H9 (cell line): ENCODE measurements around the gene EPB41L4B. TPM values are rescaled to one million over a fixed set of nuclear protein-coding genes. Genes with fewer than 3 reads are reported as not detected.

ENCODE experiments used
- DNase-seq: peaks from one replicate; pipeline ENCODE4 v3.0.0-alpha.2; 2017
- H2AFZ ChIP-seq: one replicate; pipeline ENCODE4 v1.6.1; 2013; ENCODE audit warnings: mild to moderate bottlenecking, low read length, control low read depth, moderate library complexity
- H2AK5ac ChIP-seq: 2 replicates; pipeline ENCODE4 v1.6.1; 2013; ENCODE audit warnings: low read length, control low read depth, mixed read lengths; ENCODE audit not compliant: insufficient read length
- H2BK120ac ChIP-seq: one replicate; pipeline ENCODE4 v1.6.1; 2013; ENCODE audit warnings: low read depth, mild to moderate bottlenecking, low read length, control low read depth, inconsistent platforms; ENCODE audit not compliant: poor library complexity, severe bottlenecking
- H2BK12ac ChIP-seq: 2 replicates; pipeline ENCODE4 v1.6.1; 2013; ENCODE audit warnings: low read length, control low read depth, mixed read lengths, low read depth; ENCODE audit not compliant: insufficient read length
- H2BK15ac ChIP-seq: 2 replicates; pipeline ENCODE4 v1.6.1; 2013; ENCODE audit warnings: low read depth, low read length, control low read depth
- H2BK20ac ChIP-seq: one replicate; pipeline ENCODE4 v1.6.1; 2013; ENCODE audit warnings: low read depth, mild to moderate bottlenecking, low read length, control low read depth, inconsistent platforms; ENCODE audit not compliant: poor library complexity, severe bottlenecking
- H2BK5ac ChIP-seq: 2 replicates; pipeline ENCODE4 v1.6.1; 2013; ENCODE audit warnings: low read length, control low read depth, mixed read lengths; ENCODE audit not compliant: insufficient read length
- H3K14ac ChIP-seq: 2 replicates; pipeline ENCODE4 v1.6.1; 2013; ENCODE audit warnings: low read length, control low read depth; ENCODE audit not compliant: insufficient read depth
- H3K18ac ChIP-seq: 2 replicates; pipeline ENCODE4 v1.6.1; 2013; ENCODE audit warnings: low read depth, mild to moderate bottlenecking, mixed read lengths, low read length, control low read depth; ENCODE audit not compliant: insufficient read length
- H3K23ac ChIP-seq: 2 replicates; pipeline ENCODE4 v1.6.1; 2013; ENCODE audit warnings: low read length, control low read depth, mixed read lengths, low read depth; ENCODE audit not compliant: insufficient read length
- H3K23me2 ChIP-seq: 2 replicates; pipeline ENCODE4 v1.6.1; 2013; ENCODE audit warnings: low read depth, mild to moderate bottlenecking, mixed read lengths, low read length, control low read depth; ENCODE audit not compliant: insufficient read length, poor library complexity, severe bottlenecking
- H3K27ac ChIP-seq: 2 replicates; pipeline ENCODE4 v1.5.1; 2013; ENCODE audit warnings: low read length, control low read depth, mixed read lengths, low read depth; ENCODE audit not compliant: insufficient read length
- H3K27me3 ChIP-seq: 2 replicates; pipeline ENCODE4 v1.6.1; 2013; ENCODE audit warnings: low read length, control low read depth, inconsistent platforms; ENCODE audit not compliant: insufficient read depth
- H3K4ac ChIP-seq: 2 replicates; pipeline ENCODE4 v1.6.1; 2013; ENCODE audit warnings: low read depth, mild to moderate bottlenecking, control low read depth, inconsistent platforms, low read length, moderate library complexity
- H3K4me1 ChIP-seq: 2 replicates; pipeline ENCODE4 v1.6.1; 2013; ENCODE audit warnings: low read length, control low read depth, inconsistent platforms; ENCODE audit not compliant: insufficient read depth
- H3K4me2 ChIP-seq: 2 replicates; pipeline ENCODE4 v1.6.1; 2013; ENCODE audit warnings: low read length, control low read depth, mixed read lengths; ENCODE audit not compliant: insufficient read length, insufficient read depth
- H3K56ac ChIP-seq: 2 replicates; pipeline ENCODE4 v1.6.1; 2013; ENCODE audit warnings: low read depth, mild to moderate bottlenecking, mixed read lengths, low read length, control low read depth; ENCODE audit not compliant: insufficient read length
- H3K79me1 ChIP-seq: 2 replicates; pipeline ENCODE4 v1.6.1; 2013; ENCODE audit warnings: low read depth, mild to moderate bottlenecking, moderate library complexity, low read length, control low read depth, inconsistent platforms; ENCODE audit not compliant: insufficient read depth, poor library complexity, severe bottlenecking
- H3K79me2 ChIP-seq: 2 replicates; pipeline ENCODE4 v1.6.1; 2013; ENCODE audit warnings: low read length, control low read depth, inconsistent platforms; ENCODE audit not compliant: insufficient read depth
- H3K9ac ChIP-seq: 2 replicates; pipeline ENCODE4 v1.6.1; 2013; ENCODE audit warnings: low read length, control low read depth, mixed read lengths; ENCODE audit not compliant: insufficient read length; ENCODE audit errors: extremely low read depth
- H3K9me3 ChIP-seq: one replicate; pipeline ENCODE4 v1.6.1; 2013; ENCODE audit warnings: low read depth, low read length, inconsistent platforms; ENCODE audit not compliant: control insufficient read depth
- H3T11ph ChIP-seq: one replicate; pipeline ENCODE4 v1.6.1; 2013; ENCODE audit warnings: mild to moderate bottlenecking, low read length, control low read depth, inconsistent platforms
- H4K20me1 ChIP-seq: one replicate; pipeline ENCODE4 v1.6.1; 2013; ENCODE audit not compliant: control insufficient read depth, insufficient read length, insufficient read depth
- H4K5ac ChIP-seq: 2 replicates; pipeline ENCODE4 v1.6.1; 2013; ENCODE audit warnings: low read depth, mild to moderate bottlenecking, mixed read lengths, low read length, control low read depth; ENCODE audit not compliant: insufficient read length
- H4K8ac ChIP-seq: replicated peaks from 2 replicates; pipeline ENCODE4 v1.6.1; 2013; ENCODE audit warnings: low read length, control low read depth, mixed read lengths, low read depth; ENCODE audit not compliant: insufficient read length
- H4K91ac ChIP-seq: 2 replicates; pipeline ENCODE4 v1.6.1; 2013; ENCODE audit warnings: low read depth, mild to moderate bottlenecking, moderate library complexity, mixed read lengths, low read length, control low read depth; ENCODE audit not compliant: insufficient read length
- H3K27ac Mint-ChIP-seq, 3 experiments: 2 replicates in 2 of 3; 3 replicates in 1 of 3; pipeline ENCODE4 v1.8.0; 2020 to 2021; ENCODE audit warnings: mixed read lengths in 3 of 3, mild to moderate bottlenecking in 1 of 3, moderate library complexity in 1 of 3
- H3K27me3 Mint-ChIP-seq: 2 replicates; pipeline ENCODE4 v1.8.0; 2021; ENCODE audit warnings: low read depth, mild to moderate bottlenecking, moderate library complexity, mixed read lengths
- H3K36me3 Mint-ChIP-seq, 3 experiments: 2 replicates in 2 of 3; 3 replicates in 1 of 3; pipeline ENCODE4 v1.8.0; 2020 to 2021; ENCODE audit warnings: low read depth in 3 of 3, mixed read lengths in 3 of 3; ENCODE audit not compliant: insufficient read depth in 1 of 3
- H3K4me1 Mint-ChIP-seq, 2 experiments: 2 replicates each; pipeline ENCODE4 v1.8.0; 2020; ENCODE audit warnings: mixed read lengths in 2 of 2
- H3K4me3 Mint-ChIP-seq, 2 experiments: 2 replicates in 1 of 2; 3 replicates in 1 of 2; pipeline ENCODE4 v1.8.0; 2020 to 2021; ENCODE audit warnings: mild to moderate bottlenecking in 2 of 2, mixed read lengths in 2 of 2, moderate library complexity in 1 of 2
- H3K9me3 Mint-ChIP-seq, 2 experiments: 2 replicates in 1 of 2; 3 replicates in 1 of 2; pipeline ENCODE4 v1.8.0; 2020; ENCODE audit warnings: mild to moderate bottlenecking in 2 of 2, mixed read lengths in 2 of 2, moderate library complexity in 1 of 2
- CTCF ChIP-seq: fragments of 200-600 bp; sonication (generic); conservative IDR thresholded peaks from 3 replicates; pipeline ENCODE4 v1.8.0; 2021; ENCODE audit warnings: antibody characterized with exemption, mild to moderate bottlenecking
- WGBS: extraction: QIAGEN DNeasy Blood & Tissue Kit; methylation state at CpG from one replicate; pipeline ENCODE4 v1.1.7; 2013; ENCODE audit warnings: missing lambda C conversion rate, low lambda C conversion rate, mixed read lengths; ENCODE audit not compliant: insufficient read length; ENCODE audit errors: extremely low coverage; 5-methylcytosine and 5-hydroxymethylcytosine counted together
- total RNA-seq: library from RNA; stranded (reverse); gene quantifications from 2 replicates; pipeline ENCODE4 v1.2.1, GENCODE V29; 2021

EPB41L4B gene
- total RNA-seq, 1 experiment from 2014 or later, result 18.9 TPM

DNA sequence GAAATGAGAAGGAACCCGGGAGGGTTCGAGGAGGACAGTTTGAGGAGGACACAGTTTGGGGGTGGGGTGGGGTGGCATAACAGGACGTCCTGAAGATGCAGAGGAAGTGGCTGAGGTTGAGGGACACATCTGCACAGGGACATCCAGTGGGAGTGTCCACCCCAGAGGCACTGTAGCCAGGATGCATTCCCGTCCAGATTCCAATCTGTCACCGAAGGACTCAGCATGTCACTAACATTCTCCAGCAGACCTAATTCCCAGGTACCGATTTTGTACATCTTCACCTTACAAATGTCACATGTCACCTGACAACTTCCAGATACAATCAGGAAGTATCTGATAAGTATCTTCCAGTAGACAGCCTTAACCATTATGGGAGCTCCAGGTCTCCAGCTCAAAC, 42.6 kb downstream of the EPB41L4B start:
- peaks cover 3% of the 10 kb centered on the region; the same call in 1 of the 2 replicates for H3K79me2 ChIP-seq
- no peaks in the 10 kb centered on the region for H4K20me1 ChIP-seq
- no peaks in the 10 kb centered on the region for H3K23me2 ChIP-seq
- H4K91ac ChIP-seq, result no peak overlapping the region
- no peaks in the 10 kb centered on the region for H3K9me3 Mint-ChIP-seq
- H3K27ac Mint-ChIP-seq, result peak overlapping the region in 1 of 3 experiments; percentile 93; a peak in 1 of 7 replicates
- no peak overlapping the region for H3K23ac ChIP-seq
- H2AFZ ChIP-seq, result no peak overlapping the region
- H2BK12ac ChIP-seq, result no peak overlapping the region
- H3K27me3 ChIP-seq, result no peaks in the 10 kb centered on the region
- no peak overlapping the region for H2AK5ac ChIP-seq
- no peak overlapping the region for H2BK120ac ChIP-seq
- peaks cover 5 to 8% of the 10 kb centered on the region in 2 experiments for H3K4me1 Mint-ChIP-seq
- H3K4me1 ChIP-seq, result no peaks in the 10 kb centered on the region
- no peak overlapping the region for H4K5ac ChIP-seq
- no peak overlapping the region for H3K4me2 ChIP-seq
- no peaks in the 10 kb centered on the region for H3K79me1 ChIP-seq
- H3K14ac ChIP-seq, result no peak overlapping the region
- no peak overlapping the region for H4K8ac ChIP-seq
- no peak for TF ChIP-seq CTCF
- no peak overlapping the region for H3T11ph ChIP-seq
- no CpG with 5 or more reads among the region's 6 CpGs for WGBS
- no peak overlapping the region for H3K9ac ChIP-seq
- H3K4ac ChIP-seq, result no peak overlapping the region
- no peak overlapping the region for H3K56ac ChIP-seq
- H2BK20ac ChIP-seq, result no peak overlapping the region
- no peak overlapping the region for H3K4me3 Mint-ChIP-seq
- DNase-seq, result no peak
- no peak overlapping the region for H3K27ac ChIP-seq
- no peaks in the 10 kb centered on the region for H3K9me3 ChIP-seq
- no peak overlapping the region for H3K18ac ChIP-seq
- no peak overlapping the region for H2BK5ac ChIP-seq
- peaks cover 3 to 21% (median 11%) of the 10 kb centered on the region in 3 experiments; a peak in 6 of 7 replicates for H3K36me3 Mint-ChIP-seq
- no peak overlapping the region for H2BK15ac ChIP-seq
- H3K27me3 Mint-ChIP-seq, result no peaks in the 10 kb centered on the region
